ENCODE measurements around the gene CHCHD1.
"Not testable (repeated sequence)": the region's sequence is repeated elsewhere in the genome, so short reads cannot be mapped to it uniquely, and the experiment has no call there.

CHCHD1 gene

GRCh38 chr10:73781879-73782748 is at the start of gene CHCHD1:
Gene CHCHD1, plus strand, starts transcription at chr10:73782048. Its CDS starts 28 bp downstream, at chr10:73782076.
- DNase-seq (ENCODE audit: low spot score): peak; percentile 76

GRCh38 chr10:73732426-73732825 is 49.4 kb upstream of the CHCHD1 start:
- no peak for DNase-seq (ENCODE audit: low spot score)

DNA sequence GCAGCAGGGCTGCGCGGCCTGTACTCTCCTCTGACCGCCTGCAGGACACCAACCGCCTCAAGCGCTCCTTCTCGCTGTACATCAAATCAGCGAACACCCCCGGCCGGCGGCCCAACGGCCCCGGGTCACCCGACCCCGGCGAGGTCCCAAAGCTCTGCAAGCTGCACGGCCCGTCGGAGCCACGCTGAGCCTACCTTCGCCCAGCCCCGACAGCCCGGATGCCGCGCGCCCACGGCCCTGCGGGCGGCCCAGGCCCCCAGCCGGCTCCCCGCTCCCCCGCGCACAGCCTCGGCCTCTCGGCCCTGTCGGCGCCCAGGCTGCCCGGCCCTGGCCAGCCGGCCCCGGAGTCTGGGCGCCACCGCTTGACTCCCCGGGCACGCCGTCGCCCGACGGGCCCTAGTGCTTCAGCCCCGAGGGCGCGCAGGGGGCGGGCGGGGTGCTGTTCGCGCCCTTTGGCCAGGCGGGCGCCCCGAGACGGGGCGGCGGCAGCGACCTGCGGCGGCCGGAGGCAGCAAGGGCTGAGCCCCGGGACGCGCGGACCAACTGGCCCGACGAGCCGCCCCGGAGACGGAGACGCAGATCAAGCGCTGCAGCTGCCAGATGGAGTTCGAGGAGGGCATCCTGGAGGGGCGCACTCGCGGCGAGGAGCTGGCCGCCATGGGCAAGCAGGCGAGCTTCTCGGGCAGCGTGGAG is 48.8 kb upstream of the CHCHD1 start:
- no peak for DNase-seq (ENCODE audit: low spot score)

- DNase-seq (ENCODE audit: low spot score): no peak
These were observed 47.7 kb upstream of the CHCHD1 start for GRCh38 chr10:73734028-73734720.

GRCh38 chr10:73734796-73735305 is 47.0 kb upstream of the CHCHD1 start:
- DNase-seq (ENCODE audit: low spot score): no peak

- not testable (repeated sequence) for DNase-seq (ENCODE audit: low spot score)
These were observed 41.2 kb upstream of the CHCHD1 start for GRCh38 chr10:73740501-73741254.

- DNase-seq (ENCODE audit: low spot score): no peak
These were observed 39.5 kb upstream of the CHCHD1 start for GRCh38 chr10:73742454-73742734.

DNA sequence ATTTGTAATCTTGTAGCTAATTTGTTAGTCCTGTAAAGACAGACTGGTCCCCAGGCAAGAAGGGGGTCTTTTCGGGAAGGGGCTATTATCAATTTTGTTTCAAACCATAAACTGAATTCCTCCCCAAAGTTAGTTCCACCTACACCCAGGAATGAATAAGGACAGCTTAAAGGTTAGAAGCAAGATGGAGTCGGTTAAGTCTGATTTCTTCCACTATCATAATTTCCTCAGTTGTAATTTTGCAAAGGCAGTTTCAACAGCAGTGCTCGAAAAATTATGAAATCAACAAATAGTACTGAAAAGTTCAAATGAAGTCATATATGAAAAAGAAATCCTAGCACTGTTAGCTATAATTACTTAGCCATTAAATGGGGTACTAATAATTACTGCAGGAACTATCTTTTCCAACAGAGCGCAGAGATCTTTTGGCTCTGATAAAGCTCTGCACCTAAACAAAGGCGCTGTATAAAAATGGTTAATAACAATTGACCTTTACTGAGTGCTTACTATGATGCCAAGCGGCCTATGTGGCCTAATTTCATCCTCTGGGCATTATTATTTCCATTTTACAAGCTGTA is 38.4 kb upstream of the CHCHD1 start:
- peak; percentile 14 for DNase-seq (ENCODE audit: low spot score)

DNA sequence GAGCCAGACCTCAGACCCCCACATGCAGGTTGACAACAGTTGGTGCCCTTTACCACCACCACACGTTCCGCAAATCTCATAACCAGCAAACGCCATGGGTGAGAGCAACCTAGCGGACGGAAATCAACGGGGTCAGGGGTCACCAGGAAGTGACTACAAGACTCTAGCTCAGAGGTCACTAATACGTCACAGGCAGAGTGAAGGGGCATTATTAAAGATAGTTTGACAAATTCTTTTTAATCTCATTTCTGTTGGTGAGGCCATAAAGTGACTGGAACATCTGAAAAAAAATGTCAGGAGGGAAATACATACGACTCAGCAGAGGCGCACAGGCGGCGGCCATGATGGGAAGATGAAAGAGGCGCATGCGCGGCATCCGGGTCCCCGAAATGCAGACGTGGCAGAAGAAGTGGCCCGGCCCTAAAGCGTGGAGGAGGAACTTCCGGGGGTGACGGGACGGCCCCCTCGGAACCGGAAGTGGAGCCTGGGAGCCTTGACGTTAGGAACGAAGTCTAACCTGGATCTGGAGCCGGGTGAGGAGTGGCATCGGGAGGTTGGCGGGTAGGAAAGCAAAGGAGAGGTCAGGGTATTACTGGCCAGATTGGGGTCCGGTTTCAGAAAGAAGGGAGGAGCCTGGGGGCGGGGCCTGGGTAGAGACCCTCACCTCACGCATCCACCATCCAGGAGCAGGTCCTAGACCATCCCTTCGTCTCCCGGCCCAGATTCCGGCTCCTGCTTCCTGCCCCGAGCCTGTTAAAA is 37.8 kb upstream of the CHCHD1 start, which contains the start of gene SEC24C:
Gene SEC24C, plus strand, starts transcription at position 468 of the 759 bp plus-strand sequence. CDS start 2,461 bp downstream, outside the sequence.
- peak; percentile 96 for DNase-seq (ENCODE audit: low spot score)

DNA sequence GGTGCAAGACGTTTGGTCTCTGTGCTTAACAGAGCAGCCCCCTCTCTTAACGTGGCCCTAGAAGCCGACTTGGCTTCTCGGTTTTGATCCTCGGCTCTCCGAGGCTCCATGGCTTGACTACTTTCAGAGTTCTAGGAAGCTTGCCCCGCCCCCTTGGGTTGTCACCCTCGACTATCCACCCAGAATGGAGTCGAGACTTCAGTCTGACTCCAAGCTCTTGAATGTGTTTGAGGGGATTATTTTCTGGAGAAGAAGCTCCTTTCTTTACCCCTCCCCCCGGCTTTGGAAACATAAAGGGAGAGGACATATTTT is 37.2 kb upstream of the CHCHD1 start:
- DNase-seq (ENCODE audit: low spot score): no peak

- no peak for DNase-seq (ENCODE audit: low spot score)
These were observed 35.1 kb upstream of the CHCHD1 start for GRCh38 chr10:73746721-73747120.

DNA sequence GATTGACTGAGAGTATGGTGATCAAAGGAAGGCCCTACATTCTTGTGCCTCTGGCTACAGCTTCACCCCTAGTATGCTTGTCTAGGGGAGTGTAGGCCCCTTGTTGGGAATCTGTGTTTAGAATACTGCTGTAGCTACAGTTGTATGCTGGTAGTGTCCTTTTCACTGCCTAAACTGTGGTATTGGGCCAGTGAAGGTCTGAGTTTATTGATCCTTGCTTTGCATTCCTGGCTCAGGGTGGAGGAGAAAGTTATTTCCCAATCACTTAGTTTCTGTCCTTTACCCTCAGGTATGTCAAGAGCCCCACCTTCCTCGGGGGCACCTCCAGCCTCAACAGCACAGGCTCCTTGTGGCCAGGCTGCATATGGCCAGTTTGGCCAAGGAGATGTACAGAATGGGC is 31.0 kb upstream of the CHCHD1 start:
- no peak for DNase-seq (ENCODE audit: low spot score)

- no peak for DNase-seq (ENCODE audit: low spot score)
These were observed 25.7 kb upstream of the CHCHD1 start for GRCh38 chr10:73756183-73756582.

GRCh38 chr10:73758704-73759511 is 22.9 kb upstream of the CHCHD1 start:
- DNase-seq (ENCODE audit: low spot score): no peak

- no peak for DNase-seq (ENCODE audit: low spot score)
These were observed 22.2 kb upstream of the CHCHD1 start for GRCh38 chr10:73759512-73760115.

- no peak for DNase-seq (ENCODE audit: low spot score)
These were observed 20.1 kb upstream of the CHCHD1 start for GRCh38 chr10:73761781-73762180.

GRCh38 chr10:73762915-73763314 is 18.9 kb upstream of the CHCHD1 start:
- DNase-seq (ENCODE audit: low spot score): no peak

- DNase-seq (ENCODE audit: low spot score): no peak
These were observed 18.5 kb upstream of the CHCHD1 start for GRCh38 chr10:73763343-73763742.

DNA sequence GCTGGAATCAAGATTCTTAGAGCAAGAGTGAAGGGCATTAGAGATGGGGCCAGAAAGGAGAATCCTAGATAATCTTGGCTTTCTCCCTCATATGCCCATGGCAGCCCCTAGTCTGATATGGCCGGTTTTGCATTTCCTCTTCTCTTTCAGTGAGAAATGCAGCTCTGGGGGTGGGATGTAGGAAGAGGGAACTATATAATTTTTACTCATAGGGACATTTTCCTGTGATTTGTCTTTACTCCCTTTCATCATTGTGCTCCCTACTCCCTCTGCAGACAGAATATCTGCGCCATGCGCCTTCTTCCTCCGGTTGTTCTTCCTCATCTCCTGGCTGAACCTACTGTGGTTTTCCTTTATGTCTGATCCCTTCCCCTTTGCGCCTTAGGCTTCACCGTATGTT is 16.8 kb upstream of the CHCHD1 start:
- no peak for DNase-seq (ENCODE audit: low spot score)

DNA sequence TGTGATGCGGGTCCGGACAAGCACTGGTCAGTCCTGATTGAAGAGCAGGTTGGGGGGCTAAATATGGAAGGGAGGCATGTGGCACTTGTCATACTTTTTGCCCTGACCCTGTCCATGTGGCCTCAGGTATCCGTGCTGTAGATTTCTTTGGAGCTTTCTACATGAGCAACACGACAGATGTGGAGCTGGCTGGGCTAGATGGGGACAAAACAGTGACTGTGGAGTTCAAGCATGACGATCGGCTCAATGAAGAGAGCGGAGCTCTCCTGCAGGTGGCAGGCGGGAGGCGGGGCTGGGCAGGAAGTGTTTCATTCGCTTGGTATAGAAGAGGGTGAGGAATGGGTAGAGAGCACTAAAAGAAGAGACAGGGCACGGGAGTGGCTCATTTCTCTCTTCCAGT is 13.0 kb upstream of the CHCHD1 start:
- no peak for DNase-seq (ENCODE audit: low spot score)

Data from pons (tissue), 1 donor.